Measurements from ENCODE around the gene GRIA2.

GRIA2 gene

GRCh38 chr4:157389741-157390140 is 169.2 kb downstream of the GRIA2 start:
- no peak for DNase-seq

- no peak for DNase-seq
These were observed 184.5 kb downstream of the GRIA2 start for GRCh38 chr4:157405070-157405469.

Measured in CD4-positive, alpha-beta T cell treated with Interleukin-15 for 1 hour (primary cell).